Right lobe of liver (tissue), 6 donors: Measurements from ENCODE around the gene PTH1R. TPM values are rescaled to one million over a fixed set of nuclear protein-coding genes. Genes with fewer than 3 reads are reported as not detected.
A peak's percentile ranks its signal among the peaks of the same experiment; 100 is the strongest.

Experiments used
- ATAC-seq, 4 donors: fragments of 200-7000 bp; cut with Tn5 transposase; one replicate each; pipeline ENCODE4 v1.9.1; 2020; ENCODE audit warnings: mild to moderate bottlenecking in 4 of 4, moderate library complexity in 4 of 4
- DNase-seq, 3 donors: peaks; one replicate each; pipeline ENCODE4 v3.0.0-alpha.2; 2020
- H3K27ac ChIP-seq, 3 donors: fragments of 200-600 bp; one replicate each; pipeline ENCODE4 v1.8.0; 2022
- H3K27me3 ChIP-seq, 2 donors: fragments of 200-600 bp; one replicate each; pipeline ENCODE4 v1.8.0; 2022
- H3K36me3 ChIP-seq, 4 donors: fragments of 200-600 bp; sonication (generic) in 1 of 4; one replicate each; pipeline versions ENCODE4 v1.5.1 to v1.8.0; 2017 to 2022; ENCODE audit warnings: control low read depth in 1 of 4
- H3K4me1 ChIP-seq, 4 donors: fragments of 200-600 bp; sonication (generic) in 1 of 4; one replicate each; pipeline versions ENCODE4 v1.5.1 to v1.8.0; 2017 to 2022; ENCODE audit warnings: control low read depth in 1 of 4
- H3K4me3 ChIP-seq, 3 donors: fragments of 200-600 bp; one replicate each; pipeline ENCODE4 v1.8.0; 2022
- H3K9me3 ChIP-seq, 4 donors: fragments of 200-600 bp; sonication (generic) in 1 of 4; one replicate each; pipeline versions ENCODE4 v1.5.1 to v1.8.0; 2017 to 2022; ENCODE audit warnings: control low read depth in 1 of 4
- CTCF ChIP-seq, 4 donors: fragments of 200-600 bp in 3 of 4; fragments of 450-650 bp in 1 of 4; IDR thresholded peaks; one replicate each; pipeline versions ENCODE4 v1.5.1 to v1.8.0; 2016 to 2022; ENCODE audit warnings: antibody characterized with exemption in 4 of 4, mild to moderate bottlenecking in 2 of 4
- POLR2A ChIP-seq: fragments of 450-650 bp; IDR thresholded peaks from one replicate; pipeline ENCODE4 v1.6.1; 2017; ENCODE audit warnings: antibody characterized with exemption, mild to moderate bottlenecking
- WGBS: methylation state at CpG from one replicate; pipeline ENCODE4 v1.1.6; 2018; ENCODE audit warnings: low coverage, low lambda C conversion rate; ENCODE audit not compliant: insufficient coverage; ENCODE audit errors: missing lambda C conversion rate; 5-methylcytosine and 5-hydroxymethylcytosine counted together
- intact Hi-C, 2 donors: fragments of 100-400 bp; cut with DNase I; formaldehyde crosslinking; loops; one replicate each; pipeline versions ENCODE4 v1.11.2 to v1.14.1; 2022
- total RNA-seq, 6 experiments: library from RNA; depleted of rRNA in 2 of 6; stranded (reverse); fragments of >200 nt in 2 of 6; fragmentation: NEBNext Ultra II Directional in 3 of 6; extraction: Animal tissue kit (Norgen Biotek cat#: 25700) in 3 of 6; gene quantifications; one replicate each; pipeline versions ENCODE4 v1.1.0 to v1.2.4, GENCODE V29; 2016 to 2023
- donor health status: DM: no; HTN: yes; CAD: no.
- donor health status: DM: no; HTN: no; CAD: no.
- donor health status: DM: no; HTN: no; CAD: no.
- donor health status: DM: no; HTN: yes; CAD: no.
- donor health status: DM: no; HTN: yes; CAD: no.

The PTH1R gene
- total RNA-seq, 6 experiments from 2014 or later, result 6.1 to 32.5 (median 16.0) TPM

GRCh38 chr3:46930945-46931403 lies 53.5 kb downstream of the PTH1R start:
- H3K4me1 ChIP-seq, result peaks cover 0 to 95% (median 42%) of the 10 kb centered on the region in 4 donors
- intact Hi-C loops, result no loop called here
- no peak overlapping the region for H3K4me3 ChIP-seq
- H3K27me3 ChIP-seq, result no peaks in the 10 kb centered on the region
- peak in 3 of 4 donors; percentile 16 to 23 (median 20) for ATAC-seq
- TF ChIP-seq CTCF (IDR thresholded peaks at IDR 0.05) (no peak), POLR2A (no peak)
- H3K36me3 ChIP-seq, result peaks cover 0 to 12% (median 0%) of the 10 kb centered on the region in 4 donors
- H3K27ac ChIP-seq, result peak overlapping the region; percentile 9 to 84 (median 37)
- no peak for DNase-seq
- H3K9me3 ChIP-seq, result no peaks in the 10 kb centered on the region
- 0% methylated on average over 1 of the region's 3 CpGs for WGBS

GRCh38 chr3:46931631-46932331 lies 54.3 kb downstream of the PTH1R start:
- peak; percentile 7 to 33 (median 20) for ATAC-seq
- peak in 2 of 3 donors; percentile 68 to 75 for DNase-seq
- intact Hi-C loops, result no loop called here
- Histone ChIP-seq H3K36me3 (peaks cover 0 to 12% (median 0%) of the 10 kb centered on the region in 4 donors), H3K4me1 (peaks cover 0 to 95% (median 48%) of the 10 kb centered on the region in 4 donors), H3K9me3 (no peaks in the 10 kb centered on the region), H3K4me3 (no peak overlapping the region), H3K27me3 (no peaks in the 10 kb centered on the region), H3K27ac (peak overlapping the region; percentile 9 to 84 (median 37))
- WGBS, result 28% methylated on average over 4 of the region's 6 CpGs
- TF ChIP-seq CTCF (IDR thresholded peaks at IDR 0.05) (no peak), POLR2A (no peak)

- H3K36me3 ChIP-seq, result peaks cover 0 to 12% (median 0%) of the 10 kb centered on the region in 4 donors
- no peaks in the 10 kb centered on the region for H3K27me3 ChIP-seq
- DNase-seq (no peak), ATAC-seq (no peak)
- intact Hi-C loops, result no loop called here
- no peaks in the 10 kb centered on the region for H3K9me3 ChIP-seq
- 63% methylated on average over 2 of the region's 7 CpGs for WGBS
- H3K4me1 ChIP-seq, result peaks cover 0 to 93% (median 50%) of the 10 kb centered on the region in 4 donors
- H3K4me3 ChIP-seq, result no peak overlapping the region
- peak overlapping the region in 2 of 3 donors; percentile 7 to 84 for H3K27ac ChIP-seq
- TF ChIP-seq CTCF (IDR thresholded peaks at IDR 0.05) (no peak), POLR2A (no peak)
These were observed 55.1 kb downstream of the PTH1R start for GRCh38 chr3:46932455-46933225.

GRCh38 chr3:46933261-46933660 lies 55.7 kb downstream of the PTH1R start:
- Histone ChIP-seq H3K27me3 (no peaks in the 10 kb centered on the region), H3K9me3 (no peaks in the 10 kb centered on the region), H3K4me3 (no peak overlapping the region), H3K4me1 (peaks cover 0 to 87% (median 50%) of the 10 kb centered on the region in 4 donors), H3K27ac (peak overlapping the region in 1 of 3 donors; percentile 84), H3K36me3 (peaks cover 0 to 11% (median 0%) of the 10 kb centered on the region in 4 donors)
- ATAC-seq (no peak), DNase-seq (no peak)
- intact Hi-C loops, result no loop called here
- TF ChIP-seq POLR2A (no peak), CTCF (IDR thresholded peaks at IDR 0.05) (no peak)
- WGBS, result 63% methylated on average over 3 of the region's 6 CpGs
